GM19455 (cell line): Measurements from ENCODE around the gene WFDC2.

Experiments used
- ATAC-seq: cut with Tn5 transposase; IDR thresholded peaks from one replicate; pipeline ENCODE4 v1.9.1; 2021; ENCODE audit not compliant: unreplicated experiment

The WFDC2 gene

DNA sequence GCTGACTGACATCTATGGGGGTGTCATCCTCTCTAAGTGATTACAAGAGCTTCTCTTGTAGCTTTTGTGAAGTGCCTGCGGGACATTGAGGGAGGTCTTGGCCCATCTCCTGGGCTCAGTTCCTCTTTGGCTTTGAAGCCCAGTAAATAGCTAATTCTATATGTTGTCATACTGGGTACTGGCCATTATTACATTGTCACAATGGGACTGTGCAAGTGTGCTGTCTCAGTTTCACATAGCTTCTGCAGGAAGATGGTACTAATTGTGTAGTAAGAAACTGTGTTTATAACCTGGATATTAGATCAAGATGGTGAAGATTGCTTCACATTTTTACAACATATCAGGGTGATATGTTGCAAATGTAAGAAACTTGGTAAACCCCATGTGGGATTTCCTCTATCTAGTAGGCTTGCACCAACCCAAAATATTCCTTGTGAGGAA lies 26.0 kb downstream of the WFDC2 start:
- no peak for ATAC-seq

DNA sequence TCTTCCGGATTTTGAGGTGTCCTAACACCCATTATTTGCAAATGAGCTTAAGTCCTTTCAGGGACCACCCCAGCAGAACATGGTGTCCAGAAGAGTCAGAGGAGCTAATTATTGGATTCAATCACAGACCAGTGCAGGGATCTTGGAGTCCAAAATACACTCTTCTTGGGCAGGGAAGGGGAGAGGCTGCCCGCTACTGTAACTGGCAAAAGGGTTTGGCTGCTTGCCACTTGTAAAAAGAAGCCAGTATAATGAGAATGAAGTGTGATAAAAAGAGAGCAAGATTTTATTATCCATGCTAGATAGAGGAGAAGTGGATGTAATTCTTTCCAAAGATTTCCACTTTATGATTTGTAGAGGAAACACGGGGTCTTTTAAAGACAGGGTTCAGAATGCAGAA lies 26.6 kb downstream of the WFDC2 start:
- no peak for ATAC-seq

GRCh38 chr20:45497971-45498494 lies 28.5 kb downstream of the WFDC2 start:
- no peak for ATAC-seq

DNA sequence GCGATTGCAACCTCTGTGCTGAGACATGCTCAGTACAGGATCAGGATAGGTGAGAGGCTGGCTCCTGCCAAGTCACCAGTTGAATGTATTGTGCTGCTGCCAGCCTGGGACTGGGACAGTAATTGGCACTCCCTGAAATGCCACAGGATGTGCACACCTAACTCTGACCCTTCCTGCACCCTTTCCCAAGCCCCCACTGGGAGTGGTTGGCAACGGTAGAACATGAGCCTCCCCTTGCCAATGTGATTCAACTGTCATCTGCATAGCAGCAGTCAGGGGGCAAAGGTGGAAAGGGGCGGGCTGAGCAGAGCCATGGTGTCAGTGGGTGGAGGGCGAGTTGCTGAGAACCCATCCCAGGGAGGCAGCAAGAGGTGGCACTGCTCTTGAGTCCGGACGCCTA lies 30.5 kb downstream of the WFDC2 start:
- no peak for ATAC-seq

DNA sequence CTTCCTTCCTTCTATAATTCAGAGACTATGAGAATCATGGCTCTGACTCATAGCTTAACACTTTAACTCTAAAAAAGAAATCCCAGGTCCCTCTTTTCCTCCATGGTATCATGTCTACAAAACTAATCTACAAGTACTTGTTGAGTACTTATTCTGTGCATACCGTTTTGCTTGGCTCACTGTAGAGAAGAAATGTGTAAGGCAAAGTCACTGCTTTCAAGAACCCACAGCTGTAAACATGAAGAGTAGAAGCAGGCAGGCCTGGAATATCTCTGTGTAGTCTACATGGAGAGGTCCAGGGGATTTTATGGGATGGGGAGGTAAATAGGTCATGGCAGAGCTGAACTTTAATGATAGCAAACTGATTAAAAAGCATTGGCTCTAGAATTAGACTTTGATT lies 32.0 kb downstream of the WFDC2 start:
- ATAC-seq: no peak

DNA sequence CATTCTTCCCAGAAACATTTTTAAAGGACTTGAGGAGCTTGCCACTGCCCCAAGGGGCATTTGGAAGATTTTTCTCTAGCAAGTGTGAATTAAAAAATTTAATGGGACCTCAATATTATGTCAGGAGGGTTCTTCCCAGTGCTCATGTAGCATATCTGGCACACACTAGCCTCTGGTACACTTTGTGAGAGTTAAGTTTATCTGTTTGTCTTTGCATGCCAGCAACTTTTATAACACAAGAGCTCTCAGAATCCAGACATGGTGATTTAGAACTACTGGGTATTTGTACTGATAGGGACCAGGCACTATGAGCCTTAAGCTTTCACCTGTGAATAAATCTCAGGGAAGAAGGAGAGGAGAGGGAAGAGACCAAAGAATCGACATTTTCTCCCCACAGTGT lies 33.0 kb downstream of the WFDC2 start:
- no peak for ATAC-seq

- no peak for ATAC-seq
Measured at GRCh38 chr20:45503403-45503802, 33.9 kb downstream of the WFDC2 start.

- no peak for ATAC-seq
Measured at GRCh38 chr20:45506398-45506797, 36.8 kb downstream of the WFDC2 start.

DNA sequence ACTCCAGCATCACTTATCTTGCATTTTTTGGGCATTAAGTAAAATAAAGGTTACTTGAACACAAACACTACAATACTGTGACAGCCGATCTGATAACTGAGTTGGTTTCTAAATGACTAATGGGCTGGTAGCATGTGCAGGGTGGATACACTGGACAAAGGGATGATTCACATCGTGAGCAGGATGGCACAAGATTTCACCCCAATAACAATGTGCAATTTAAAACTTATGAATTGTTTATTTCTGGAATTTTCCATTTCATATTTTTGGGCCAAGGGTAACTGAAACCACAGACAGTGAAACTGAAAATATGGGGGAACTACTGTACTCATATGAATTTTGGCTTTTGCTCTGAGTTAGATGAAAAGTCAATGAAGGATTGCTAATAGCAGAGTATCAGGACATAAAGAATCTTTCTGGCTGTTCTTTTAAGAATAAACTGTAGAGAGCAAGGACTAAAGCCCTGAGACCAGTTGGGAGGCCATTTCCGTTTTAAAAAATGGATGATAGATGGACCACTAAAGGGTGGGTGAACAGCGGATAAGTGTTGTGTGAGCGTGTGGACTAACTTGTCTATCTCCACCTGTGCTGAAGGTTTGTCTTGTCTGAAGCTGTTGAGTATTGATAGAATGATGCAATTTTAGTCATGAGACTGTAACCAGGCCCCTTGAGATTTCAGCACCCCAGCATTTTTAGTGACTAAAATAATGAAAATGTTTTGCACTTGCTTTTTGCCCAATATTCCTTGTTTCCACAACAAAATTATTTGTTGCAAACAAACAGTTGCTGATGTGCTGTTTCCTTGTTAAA lies 37.7 kb downstream of the WFDC2 start:
- no peak for ATAC-seq

DNA sequence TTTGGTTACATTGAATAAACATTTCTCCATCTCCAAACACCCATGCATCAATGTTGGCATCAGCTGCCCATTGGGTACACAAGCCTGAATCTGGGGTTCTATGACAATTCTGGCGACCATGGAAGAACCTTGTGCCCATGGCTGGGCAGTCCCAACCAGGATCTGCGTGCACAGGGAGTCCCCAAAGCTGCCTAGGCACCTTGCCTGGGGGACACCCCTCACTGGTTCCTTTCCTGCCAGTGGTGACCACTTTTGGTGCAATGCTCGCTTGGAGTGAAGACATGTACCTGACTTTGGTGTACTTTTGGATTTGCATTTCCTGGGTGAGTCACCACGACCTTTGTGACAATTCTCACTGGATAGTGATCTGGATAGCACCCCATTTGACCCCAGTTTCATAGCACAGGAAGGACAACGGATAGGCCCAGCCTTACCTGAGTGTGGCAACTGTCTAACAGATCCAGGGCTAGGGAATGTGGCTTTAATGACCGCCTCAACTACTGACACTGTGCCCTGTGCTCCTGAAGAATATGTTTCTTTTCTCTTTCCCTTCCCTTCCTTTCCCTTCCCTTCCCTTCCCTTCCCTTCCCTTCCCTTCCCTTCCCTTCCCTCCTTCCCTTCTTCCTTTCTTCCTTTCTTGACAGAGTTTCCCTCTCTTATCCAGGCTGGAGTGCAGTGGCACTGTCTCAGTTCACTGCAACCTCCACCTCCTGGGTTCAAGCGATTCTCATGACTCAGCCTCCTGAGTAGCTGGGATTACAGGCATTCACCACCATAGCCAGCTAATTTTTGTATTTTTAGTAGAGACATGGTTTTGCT lies 38.7 kb downstream of the WFDC2 start:
- ATAC-seq: no peak

- no peak for ATAC-seq
Measured at GRCh38 chr20:45509091-45509490, 39.5 kb downstream of the WFDC2 start.

- ATAC-seq: no peak
Measured at GRCh38 chr20:45510242-45510862, 40.8 kb downstream of the WFDC2 start.

DNA sequence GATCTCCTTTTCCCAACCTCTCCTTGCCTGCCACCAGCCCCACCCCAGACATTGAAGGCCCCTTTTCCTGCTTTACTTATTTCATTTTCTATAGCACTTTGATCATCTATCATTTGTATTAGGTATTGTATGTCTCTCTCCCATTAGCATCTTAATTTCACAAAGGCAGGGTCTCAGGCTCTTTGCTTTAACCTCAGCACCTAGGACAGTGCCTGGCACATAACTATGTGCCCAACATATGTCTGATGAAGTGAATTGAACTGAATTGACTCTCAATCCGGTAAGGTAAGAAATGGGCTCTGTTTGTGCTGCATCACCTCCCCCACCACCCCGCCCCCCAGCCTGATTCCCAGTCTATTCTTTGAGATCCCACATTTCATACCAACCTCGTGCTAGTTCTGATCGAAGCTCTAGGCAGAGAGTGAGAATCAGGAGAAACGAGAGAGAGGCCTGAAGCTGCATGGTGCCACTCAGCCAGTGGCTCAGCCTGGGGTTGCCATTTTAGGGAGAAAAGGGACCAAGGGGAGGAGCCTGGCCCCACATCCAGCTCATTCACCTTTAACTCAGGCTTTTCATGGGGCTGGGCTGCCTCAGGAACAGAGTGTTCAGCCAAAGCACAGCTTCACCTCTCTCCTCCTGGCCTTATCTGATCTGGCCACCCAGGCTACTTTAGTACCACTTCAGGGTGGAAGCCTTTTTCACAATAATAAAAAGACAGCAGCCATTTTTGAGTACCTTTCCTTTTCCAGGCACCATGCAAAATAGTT lies 45.8 kb downstream of the WFDC2 start, which contains the start of gene SPINT3:
Gene SPINT3 (minus strand): TSS at position 476 of the 767 bp plus-strand sequence. CDS start 14 bp downstream, at position 462.
- ATAC-seq: no peak

GRCh38 chr20:45518282-45518681 lies 48.7 kb downstream of the WFDC2 start:
- no peak for ATAC-seq

DNA sequence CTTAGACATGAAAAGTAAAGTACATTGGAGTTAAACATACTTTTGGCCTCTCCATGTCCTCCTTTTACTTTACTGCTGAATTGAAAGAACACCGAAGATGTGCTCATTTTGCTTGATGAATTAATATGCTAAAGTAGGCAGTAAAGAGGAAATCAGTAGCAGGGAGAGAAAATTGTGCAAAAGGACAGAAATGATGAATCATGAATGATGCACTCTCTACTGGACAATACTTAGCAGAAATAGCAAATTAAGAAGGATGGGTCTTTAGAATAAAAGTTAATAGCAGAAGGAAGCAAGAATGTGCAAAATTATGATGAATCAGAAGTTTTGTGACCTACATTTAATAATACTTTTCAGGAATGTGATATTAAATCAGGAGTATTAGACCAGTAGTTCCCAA lies 54.3 kb downstream of the WFDC2 start:
- no peak for ATAC-seq

DNA sequence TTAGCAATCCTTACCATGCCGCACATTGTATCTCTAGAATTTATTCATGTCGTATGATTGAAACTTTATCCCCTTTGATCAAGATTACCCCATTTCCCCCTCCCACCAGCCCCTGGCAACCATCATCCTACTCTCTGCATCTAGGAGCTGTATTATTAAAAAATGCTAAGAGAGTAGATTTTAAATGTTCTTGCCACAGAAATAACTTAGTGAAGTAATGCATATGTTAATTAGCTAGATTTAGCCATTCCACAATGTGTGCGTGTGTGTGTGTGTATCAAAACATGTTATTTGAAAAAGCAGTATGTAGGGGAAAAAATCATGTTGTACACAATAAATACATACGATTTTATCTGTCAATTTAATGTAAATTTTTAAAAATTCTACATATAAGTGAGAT lies 57.7 kb downstream of the WFDC2 start:
- no peak for ATAC-seq
